GM23338 (cell line): ENCODE results near the gene MTHFD2L. TPM values are rescaled to one million over a fixed set of nuclear protein-coding genes. Genes with fewer than 3 reads are reported as not detected.

Experiments used
- ATAC-seq: fragments of 200-7000 bp; cut with Tn5 transposase; 3 replicates; pipeline ENCODE4 v1.9.1; 2020
- DNase-seq: peaks from one replicate; pipeline ENCODE4 v3.0.0-alpha.2; 2015; ENCODE audit warnings: low spot score
- H2AFZ ChIP-seq: fragments of 200-600 bp; sonication (generic); 2 replicates; pipeline ENCODE4 v1.8.0; 2016; ENCODE audit warnings: antibody characterized with exemption, mild to moderate bottlenecking, moderate library complexity
- H3F3A ChIP-seq: fragments of 200-600 bp; sonication (generic); replicated peaks from 2 replicates; pipeline ENCODE4 v1.8.0; 2017; ENCODE audit warnings: antibody characterized with exemption, mixed run types, low read depth
- H3K27ac ChIP-seq: fragments of 200-600 bp; sonication (generic); 2 replicates; pipeline ENCODE4 v1.6.1; 2016; ENCODE audit warnings: low read depth
- H3K27me3 ChIP-seq: fragments of 200-600 bp; sonication (generic); 2 replicates; pipeline ENCODE4 v1.8.0; 2016; ENCODE audit warnings: mild to moderate bottlenecking, mixed run types, moderate library complexity; ENCODE audit not compliant: insufficient read depth
- H3K36me3 ChIP-seq: fragments of 200-600 bp; sonication (generic); 2 replicates; pipeline ENCODE4 v1.8.0; 2016; ENCODE audit warnings: mild to moderate bottlenecking; ENCODE audit not compliant: insufficient read depth
- H3K4me1 ChIP-seq: fragments of 200-600 bp; sonication (generic); 2 replicates; pipeline ENCODE4 v1.8.0; 2016; ENCODE audit warnings: mild to moderate bottlenecking, moderate library complexity; ENCODE audit not compliant: insufficient read depth
- H3K4me2 ChIP-seq: fragments of 200-600 bp; sonication (generic); 2 replicates; pipeline ENCODE4 v1.7.1; 2017; ENCODE audit warnings: mixed run types
- H3K4me3 ChIP-seq: fragments of 200-600 bp; sonication (generic); 2 replicates; pipeline ENCODE4 v1.6.1; 2016; ENCODE audit warnings: mixed run types
- H3K79me2 ChIP-seq: fragments of 200-600 bp; sonication (generic); replicated peaks from 2 replicates; pipeline ENCODE4 v1.8.0; 2017; ENCODE audit warnings: mild to moderate bottlenecking; ENCODE audit not compliant: insufficient read depth
- H3K9me2 ChIP-seq: fragments of 200-600 bp; sonication (generic); 2 replicates; pipeline ENCODE4 v1.8.0; 2017; ENCODE audit not compliant: insufficient read depth
- H4K20me1 ChIP-seq: fragments of 200-600 bp; sonication (generic); replicated peaks from 2 replicates; pipeline ENCODE4 v1.8.0; 2017; ENCODE audit warnings: mild to moderate bottlenecking; ENCODE audit not compliant: insufficient read depth
- H3K27ac Mint-ChIP-seq: 2 replicates; pipeline ENCODE4 v1.8.0; 2020; ENCODE audit warnings: inconsistent platforms, mild to moderate bottlenecking, moderate library complexity, mixed read lengths
- H3K27me3 Mint-ChIP-seq: 3 replicates; pipeline ENCODE4 v1.8.0; 2022; ENCODE audit warnings: low read depth, mild to moderate bottlenecking, moderate library complexity, mixed read lengths, inconsistent platforms; ENCODE audit not compliant: insufficient read depth, poor library complexity
- H3K36me3 Mint-ChIP-seq: 3 replicates; pipeline ENCODE4 v1.8.0; 2021; ENCODE audit warnings: low read depth, mild to moderate bottlenecking, inconsistent platforms, moderate library complexity, mixed read lengths
- H3K4me1 Mint-ChIP-seq: 3 replicates; pipeline ENCODE4 v1.8.0; 2020; ENCODE audit warnings: mild to moderate bottlenecking, inconsistent platforms, mixed read lengths
- H3K4me3 Mint-ChIP-seq: 3 replicates; pipeline ENCODE4 v1.8.0; 2021; ENCODE audit warnings: moderate library complexity, mild to moderate bottlenecking, inconsistent platforms, mixed read lengths
- H3K9me3 Mint-ChIP-seq: 3 replicates; pipeline ENCODE4 v1.8.0; 2020; ENCODE audit warnings: moderate library complexity, mild to moderate bottlenecking, inconsistent platforms, mixed read lengths
- CTCF ChIP-seq, 2 experiments: fragments of 200-600 bp in 1 of 2; sonication (generic) in 1 of 2; conservative IDR thresholded peaks; 2 replicates each; pipeline versions ENCODE4 v1.5.1 to v1.6.1; 2016 to 2017; ENCODE audit warnings: antibody characterized with exemption in 2 of 2, low read depth in 2 of 2, mild to moderate bottlenecking in 2 of 2, moderate library complexity in 1 of 2
- ETS1 ChIP-seq: IDR thresholded peaks from 2 replicates; pipeline ENCODE4 v1.6.1; 2016; ENCODE audit warnings: antibody characterized with exemption
- EZH2 ChIP-seq: fragments of 200-600 bp; sonication (generic); IDR thresholded peaks from one replicate; pipeline ENCODE4 v1.8.0; 2017; ENCODE audit warnings: antibody characterized with exemption, mild to moderate bottlenecking, low read depth; ENCODE audit not compliant: unreplicated experiment
- EZH2phosphoT487 ChIP-seq: fragments of 200-600 bp; sonication (generic); IDR thresholded peaks from one replicate; pipeline ENCODE4 v1.8.1; 2018; ENCODE audit warnings: antibody characterized with exemption; ENCODE audit not compliant: unreplicated experiment
- JUNB ChIP-seq: IDR thresholded peaks from one replicate; pipeline ENCODE4 v1.6.1; 2016; ENCODE audit warnings: antibody characterized with exemption; ENCODE audit not compliant: unreplicated experiment
- NANOG ChIP-seq: IDR thresholded peaks from 2 replicates; pipeline ENCODE4 v1.6.1; 2016; ENCODE audit warnings: antibody characterized with exemption, borderline replicate concordance
- ZNF114 ChIP-seq: fragments of 250-450 bp; sonication (Bioruptor Pico); IDR thresholded peaks from 2 replicates; pipeline ENCODE4 v1.5.0; 2020; ENCODE audit warnings: mild to moderate bottlenecking, moderate library complexity
- ZNF331 ChIP-seq: fragments of 250-450 bp; sonication (Bioruptor Pico); IDR thresholded peaks from 2 replicates; pipeline ENCODE4 v1.5.0; 2020; ENCODE audit warnings: low read depth, mild to moderate bottlenecking, moderate library complexity
- polyA plus RNA-seq: library from polyadenylated mRNA; unstranded; fragments of >200 nt; fragmentation: Nextera tagmentation; extraction: Ambion mirVana; gene quantifications from 2 replicates; pipeline ENCODE4 v1.2.1, GENCODE V29; 2016
- total RNA-seq: library from RNA; depleted of rRNA; stranded (reverse); fragments of >200 nt; shearing (Covaris generic); gene quantifications from 2 replicates; pipeline ENCODE4 v1.2.3, GENCODE V29; 2014
- TF ChIP-seq, protein P1 (sequence below): IDR thresholded peaks from one replicate; pipeline ENCODE4 v1.6.1; 2018; ENCODE audit warnings: antibody characterized with exemption; ENCODE audit not compliant: unreplicated experiment
- TF ChIP-seq, protein P2 (sequence below): fragments of 250-450 bp; sonication (Bioruptor Pico); IDR thresholded peaks from 2 replicates; pipeline ENCODE4 v1.5.0; 2020; ENCODE audit warnings: mild to moderate bottlenecking, moderate library complexity

MTHFD2L gene
- total and polyA plus RNA-seq, 2 experiments from 2014 or later = 24.4 to 35.7 TPM

DNA sequence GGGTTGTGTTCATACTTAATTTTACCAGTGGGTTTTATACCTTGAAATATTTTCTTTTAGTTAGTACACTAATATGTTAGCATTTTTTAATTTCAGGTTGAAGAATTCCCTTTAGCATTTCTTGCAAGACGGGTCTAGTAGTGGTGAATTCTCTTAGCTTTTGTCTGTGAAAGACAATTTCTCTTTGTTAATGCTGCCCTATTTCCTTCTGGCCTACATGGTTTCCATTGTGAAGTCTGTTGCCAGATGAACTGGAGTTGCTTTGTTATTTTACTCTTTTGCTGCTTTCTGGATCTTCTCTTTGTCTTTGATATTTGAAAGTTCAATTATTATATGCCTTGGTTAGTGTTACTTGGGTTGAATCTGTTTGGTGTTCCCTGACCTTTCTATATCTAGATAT lies 25.0 kb upstream of the MTHFD2L start:
- Mint-ChIP-seq H3K36me3 (peaks cover 38% of the 10 kb centered on the region), H3K4me3 (no peak overlapping the region), H3K27me3 (peaks cover 10% of the 10 kb centered on the region), H3K9me3 (peaks cover 46% of the 10 kb centered on the region), H3K4me1 (peaks cover 6% of the 10 kb centered on the region; the same call in 2 of the 3 replicates), H3K27ac (no peak overlapping the region)
- Histone ChIP-seq H3K79me2 (no peaks in the 10 kb centered on the region), H3K36me3 (no peaks in the 10 kb centered on the region), H3K4me2 (no peak overlapping the region), H3K4me1 (no peaks in the 10 kb centered on the region), H3F3A (no peaks in the 10 kb centered on the region), H3K9me2 (no peaks in the 10 kb centered on the region), H3K27ac (no peak overlapping the region), H4K20me1 (no peaks in the 10 kb centered on the region), H2AFZ (no peak overlapping the region), H3K27me3 (no peaks in the 10 kb centered on the region), H3K4me3 (no peak overlapping the region)
- DNase-seq (no peak), ATAC-seq (no peak)
- TF ChIP-seq ZNF331 (CRISPR knock-in tag) = no peak
- no peak for TF ChIP-seq EZH2phosphoT487
- TF ChIP-seq JUNB = no peak
- TF ChIP-seq, protein P1, sequence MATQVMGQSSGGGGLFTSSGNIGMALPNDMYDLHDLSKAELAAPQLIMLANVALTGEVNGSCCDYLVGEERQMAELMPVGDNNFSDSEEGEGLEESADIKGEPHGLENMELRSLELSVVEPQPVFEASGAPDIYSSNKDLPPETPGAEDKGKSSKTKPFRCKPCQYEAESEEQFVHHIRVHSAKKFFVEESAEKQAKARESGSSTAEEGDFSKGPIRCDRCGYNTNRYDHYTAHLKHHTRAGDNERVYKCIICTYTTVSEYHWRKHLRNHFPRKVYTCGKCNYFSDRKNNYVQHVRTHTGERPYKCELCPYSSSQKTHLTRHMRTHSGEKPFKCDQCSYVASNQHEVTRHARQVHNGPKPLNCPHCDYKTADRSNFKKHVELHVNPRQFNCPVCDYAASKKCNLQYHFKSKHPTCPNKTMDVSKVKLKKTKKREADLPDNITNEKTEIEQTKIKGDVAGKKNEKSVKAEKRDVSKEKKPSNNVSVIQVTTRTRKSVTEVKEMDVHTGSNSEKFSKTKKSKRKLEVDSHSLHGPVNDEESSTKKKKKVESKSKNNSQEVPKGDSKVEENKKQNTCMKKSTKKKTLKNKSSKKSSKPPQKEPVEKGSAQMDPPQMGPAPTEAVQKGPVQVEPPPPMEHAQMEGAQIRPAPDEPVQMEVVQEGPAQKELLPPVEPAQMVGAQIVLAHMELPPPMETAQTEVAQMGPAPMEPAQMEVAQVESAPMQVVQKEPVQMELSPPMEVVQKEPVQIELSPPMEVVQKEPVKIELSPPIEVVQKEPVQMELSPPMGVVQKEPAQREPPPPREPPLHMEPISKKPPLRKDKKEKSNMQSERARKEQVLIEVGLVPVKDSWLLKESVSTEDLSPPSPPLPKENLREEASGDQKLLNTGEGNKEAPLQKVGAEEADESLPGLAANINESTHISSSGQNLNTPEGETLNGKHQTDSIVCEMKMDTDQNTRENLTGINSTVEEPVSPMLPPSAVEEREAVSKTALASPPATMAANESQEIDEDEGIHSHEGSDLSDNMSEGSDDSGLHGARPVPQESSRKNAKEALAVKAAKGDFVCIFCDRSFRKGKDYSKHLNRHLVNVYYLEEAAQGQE = no peak
- TF ChIP-seq NANOG = no peak
- TF ChIP-seq EZH2 = no peak
- TF ChIP-seq, protein P2, sequence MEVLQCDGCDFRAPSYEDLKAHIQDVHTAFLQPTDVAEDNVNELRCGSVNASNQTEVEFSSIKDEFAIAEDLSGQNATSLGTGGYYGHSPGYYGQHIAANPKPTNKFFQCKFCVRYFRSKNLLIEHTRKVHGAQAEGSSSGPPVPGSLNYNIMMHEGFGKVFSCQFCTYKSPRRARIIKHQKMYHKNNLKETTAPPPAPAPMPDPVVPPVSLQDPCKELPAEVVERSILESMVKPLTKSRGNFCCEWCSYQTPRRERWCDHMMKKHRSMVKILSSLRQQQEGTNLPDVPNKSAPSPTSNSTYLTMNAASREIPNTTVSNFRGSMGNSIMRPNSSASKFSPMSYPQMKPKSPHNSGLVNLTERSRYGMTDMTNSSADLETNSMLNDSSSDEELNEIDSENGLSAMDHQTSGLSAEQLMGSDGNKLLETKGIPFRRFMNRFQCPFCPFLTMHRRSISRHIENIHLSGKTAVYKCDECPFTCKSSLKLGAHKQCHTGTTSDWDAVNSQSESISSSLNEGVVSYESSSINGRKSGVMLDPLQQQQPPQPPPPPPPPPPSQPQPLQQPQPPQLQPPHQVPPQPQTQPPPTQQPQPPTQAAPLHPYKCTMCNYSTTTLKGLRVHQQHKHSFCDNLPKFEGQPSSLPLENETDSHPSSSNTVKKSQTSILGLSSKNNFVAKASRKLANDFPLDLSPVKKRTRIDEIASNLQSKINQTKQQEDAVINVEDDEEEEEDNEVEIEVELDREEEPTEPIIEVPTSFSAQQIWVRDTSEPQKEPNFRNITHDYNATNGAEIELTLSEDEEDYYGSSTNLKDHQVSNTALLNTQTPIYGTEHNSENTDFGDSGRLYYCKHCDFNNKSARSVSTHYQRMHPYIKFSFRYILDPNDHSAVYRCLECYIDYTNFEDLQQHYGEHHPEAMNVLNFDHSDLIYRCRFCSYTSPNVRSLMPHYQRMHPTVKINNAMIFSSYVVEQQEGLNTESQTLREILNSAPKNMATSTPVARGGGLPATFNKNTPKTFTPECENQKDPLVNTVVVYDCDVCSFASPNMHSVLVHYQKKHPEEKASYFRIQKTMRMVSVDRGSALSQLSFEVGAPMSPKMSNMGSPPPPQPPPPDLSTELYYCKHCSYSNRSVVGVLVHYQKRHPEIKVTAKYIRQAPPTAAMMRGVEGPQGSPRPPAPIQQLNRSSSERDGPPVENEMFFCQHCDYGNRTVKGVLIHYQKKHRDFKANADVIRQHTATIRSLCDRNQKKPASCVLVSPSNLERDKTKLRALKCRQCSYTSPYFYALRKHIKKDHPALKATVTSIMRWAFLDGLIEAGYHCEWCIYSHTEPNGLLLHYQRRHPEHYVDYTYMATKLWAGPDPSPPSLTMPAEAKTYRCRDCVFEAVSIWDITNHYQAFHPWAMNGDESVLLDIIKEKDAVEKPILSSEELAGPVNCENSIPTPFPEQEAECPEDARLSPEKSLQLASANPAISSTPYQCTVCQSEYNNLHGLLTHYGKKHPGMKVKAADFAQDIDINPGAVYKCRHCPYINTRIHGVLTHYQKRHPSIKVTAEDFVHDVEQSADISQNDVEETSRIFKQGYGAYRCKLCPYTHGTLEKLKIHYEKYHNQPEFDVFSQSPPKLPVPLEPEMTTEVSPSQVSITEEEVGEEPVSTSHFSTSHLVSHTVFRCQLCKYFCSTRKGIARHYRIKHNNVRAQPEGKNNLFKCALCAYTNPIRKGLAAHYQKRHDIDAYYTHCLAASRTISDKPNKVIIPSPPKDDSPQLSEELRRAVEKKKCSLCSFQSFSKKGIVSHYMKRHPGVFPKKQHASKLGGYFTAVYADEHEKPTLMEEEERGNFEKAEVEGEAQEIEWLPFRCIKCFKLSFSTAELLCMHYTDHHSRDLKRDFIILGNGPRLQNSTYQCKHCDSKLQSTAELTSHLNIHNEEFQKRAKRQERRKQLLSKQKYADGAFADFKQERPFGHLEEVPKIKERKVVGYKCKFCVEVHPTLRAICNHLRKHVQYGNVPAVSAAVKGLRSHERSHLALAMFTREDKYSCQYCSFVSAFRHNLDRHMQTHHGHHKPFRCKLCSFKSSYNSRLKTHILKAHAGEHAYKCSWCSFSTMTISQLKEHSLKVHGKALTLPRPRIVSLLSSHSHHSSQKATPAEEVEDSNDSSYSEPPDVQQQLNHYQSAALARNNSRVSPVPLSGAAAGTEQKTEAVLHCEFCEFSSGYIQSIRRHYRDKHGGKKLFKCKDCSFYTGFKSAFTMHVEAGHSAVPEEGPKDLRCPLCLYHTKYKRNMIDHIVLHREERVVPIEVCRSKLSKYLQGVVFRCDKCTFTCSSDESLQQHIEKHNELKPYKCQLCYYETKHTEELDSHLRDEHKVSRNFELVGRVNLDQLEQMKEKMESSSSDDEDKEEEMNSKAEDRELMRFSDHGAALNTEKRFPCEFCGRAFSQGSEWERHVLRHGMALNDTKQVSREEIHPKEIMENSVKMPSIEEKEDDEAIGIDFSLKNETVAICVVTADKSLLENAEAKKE (CRISPR knock-in tag) = no peak
- TF ChIP-seq CTCF (conservative IDR thresholded peaks at IDR 0.05; ENCODE audit: low read depth in 2 of 2) = no peak
- TF ChIP-seq ETS1 = no peak
- TF ChIP-seq ZNF114 (CRISPR knock-in tag) = no peak
